ENCODE data around the gene KLF6. TPM values are rescaled to one million over a fixed set of nuclear protein-coding genes. Genes with fewer than 3 reads are reported as not detected.

The KLF6 gene
- polyA plus RNA-seq, 1 of the 3 experiments (the other 2 are of a cell fraction) = 148 TPM

DNA sequence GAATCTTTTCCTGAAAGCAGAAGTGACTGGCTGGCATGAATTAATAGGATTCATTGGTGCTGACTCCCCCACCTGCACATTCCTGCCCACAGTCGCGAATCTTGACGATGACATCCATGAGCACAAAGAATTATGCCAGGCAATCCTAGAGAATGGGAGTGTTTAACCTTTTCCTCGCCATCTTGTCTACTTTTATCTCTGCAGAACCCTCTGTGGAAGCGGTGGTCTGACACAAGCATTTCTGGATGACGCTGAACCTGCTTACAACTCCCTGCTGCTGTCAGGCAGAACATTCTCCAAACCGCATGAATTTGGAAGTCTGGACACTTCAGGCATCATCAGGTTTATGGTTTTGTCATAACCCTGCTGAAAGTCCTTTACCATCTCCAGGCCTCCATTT is 36.5 kb downstream of the KLF6 start:
- Histone ChIP-seq H3K27ac (ENCODE audit: low read depth in 2 of 2, low read length in 1 of 2) (no peak overlapping the region), H3K27me3 (ENCODE audit: insufficient read depth) (no peaks in the 10 kb centered on the region), H3K4me3 (ENCODE audit: low read depth in 2 of 2, low read length in 1 of 2) (no peak overlapping the region), H3K9ac (no peak overlapping the region), H3K9me3 (no peaks in the 10 kb centered on the region), H4K20me1 (ENCODE audit: insufficient read depth) (no peaks in the 10 kb centered on the region), H3K9me2 (no peaks in the 10 kb centered on the region), H3K4me2 (no peak overlapping the region), H3K4me1 (ENCODE audit: control insufficient read depth in 1 of 2, insufficient read depth in 2 of 2, low read depth in 1 of 2, low read length in 1 of 2) (peaks cover 6 to 12% of the 10 kb centered on the region in 2 experiments; a peak in 3 of 4 replicates), H3K36me3 (replicated peaks in 1 of 2; ENCODE audit: control insufficient read depth in 1 of 2, insufficient read depth in 2 of 2, low read length in 1 of 2) (no peaks in the 10 kb centered on the region), H3F3A (replicated peaks; ENCODE audit: insufficient read depth) (no peaks in the 10 kb centered on the region), H3K79me2 (ENCODE audit: insufficient read depth) (no peaks in the 10 kb centered on the region), H2AFZ (ENCODE audit: low read depth) (no peak overlapping the region)
- ChIA-PET CTCF (no interaction called here), POLR2A (no interaction called here)
- 88% methylated on average over 7 of the region's 7 CpGs for WGBS (ENCODE audit: low lambda C conversion rate)
- TF ChIP-seq SMC3 (IDR thresholded peaks at IDR 0.05; ENCODE audit: low read depth, low read length) (no peak), RFX5 (IDR thresholded peaks at IDR 0.05; ENCODE audit: low read length) (no peak), CTCF (IDR thresholded peaks at IDR 0.05) (no peak), ELF1 (IDR thresholded peaks at IDR 0.05) (no peak)
- no peak for DNase-seq

GRCh38 chr10:3747984-3748383 is 37.0 kb downstream of the KLF6 start:
- Histone ChIP-seq H3K4me3 (ENCODE audit: low read depth in 2 of 2, low read length in 1 of 2) (no peak overlapping the region), H3K9ac (no peak overlapping the region), H3K9me2 (no peaks in the 10 kb centered on the region), H3K36me3 (replicated peaks in 1 of 2; ENCODE audit: control insufficient read depth in 1 of 2, insufficient read depth in 2 of 2, low read length in 1 of 2) (no peaks in the 10 kb centered on the region), H3K79me2 (ENCODE audit: insufficient read depth) (no peaks in the 10 kb centered on the region), H3F3A (replicated peaks; ENCODE audit: insufficient read depth) (peaks cover 3% of the 10 kb centered on the region), H4K20me1 (ENCODE audit: insufficient read depth) (no peaks in the 10 kb centered on the region), H3K27me3 (ENCODE audit: insufficient read depth) (no peaks in the 10 kb centered on the region), H3K9me3 (no peaks in the 10 kb centered on the region), H3K4me2 (no peak overlapping the region), H3K27ac (ENCODE audit: low read depth in 2 of 2, low read length in 1 of 2) (no peak overlapping the region), H3K4me1 (ENCODE audit: control insufficient read depth in 1 of 2, insufficient read depth in 2 of 2, low read depth in 1 of 2, low read length in 1 of 2) (peaks cover 6 to 12% of the 10 kb centered on the region in 2 experiments; a peak in 3 of 4 replicates), H2AFZ (ENCODE audit: low read depth) (no peak overlapping the region)
- POLR2A ChIA-PET = no interaction called here
- WGBS (ENCODE audit: low lambda C conversion rate) = 94% methylated on average over 6 of the region's 6 CpGs
- no peak for DNase-seq
- TF ChIP-seq NFIC (IDR thresholded peaks at IDR 0.05; ENCODE audit: borderline replicate concordance) (no peak), JUND (IDR thresholded peaks at IDR 0.05) (no peak), FOSL2 (IDR thresholded peaks at IDR 0.05; ENCODE audit: borderline replicate concordance, low read depth) (no peak), IRF3 (IDR thresholded peaks at IDR 0.05; ENCODE audit: low read depth, low read length) (no peak), GATA2 (CRISPR knock-in tag; IDR thresholded peaks at IDR 0.05) (no peak)
- CTCF ChIA-PET = no interaction called here

All from SK-N-SH (cell line).